Measurements from ENCODE around the gene DRG2.

Gene DRG2

DNA sequence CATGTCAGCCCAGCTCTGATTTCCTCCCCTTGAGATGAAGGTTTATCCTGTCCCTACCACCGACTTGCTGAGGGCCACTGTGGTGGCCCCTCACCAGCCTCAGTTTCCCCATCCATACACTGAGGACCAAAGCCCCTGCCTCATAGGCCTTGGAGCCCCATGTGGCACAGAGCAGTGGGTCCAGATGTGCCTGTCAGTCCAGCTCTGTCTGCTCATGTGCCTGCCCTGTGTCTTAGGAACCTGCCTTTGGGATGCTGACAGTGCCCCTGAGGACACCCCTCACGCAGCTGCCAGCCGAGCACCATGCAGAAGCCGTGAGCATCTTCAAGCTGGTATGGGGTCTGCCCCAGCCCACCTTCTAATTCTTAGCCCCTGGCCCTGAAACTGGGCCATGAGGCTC lies 56.5 kb downstream of the DRG2 start:
- no peak for TF ChIP-seq EZH2phosphoT487 (conservative IDR thresholded peaks at IDR 0.05; ENCODE audit: low read length)
- TF ChIP-seq, protein P1, sequence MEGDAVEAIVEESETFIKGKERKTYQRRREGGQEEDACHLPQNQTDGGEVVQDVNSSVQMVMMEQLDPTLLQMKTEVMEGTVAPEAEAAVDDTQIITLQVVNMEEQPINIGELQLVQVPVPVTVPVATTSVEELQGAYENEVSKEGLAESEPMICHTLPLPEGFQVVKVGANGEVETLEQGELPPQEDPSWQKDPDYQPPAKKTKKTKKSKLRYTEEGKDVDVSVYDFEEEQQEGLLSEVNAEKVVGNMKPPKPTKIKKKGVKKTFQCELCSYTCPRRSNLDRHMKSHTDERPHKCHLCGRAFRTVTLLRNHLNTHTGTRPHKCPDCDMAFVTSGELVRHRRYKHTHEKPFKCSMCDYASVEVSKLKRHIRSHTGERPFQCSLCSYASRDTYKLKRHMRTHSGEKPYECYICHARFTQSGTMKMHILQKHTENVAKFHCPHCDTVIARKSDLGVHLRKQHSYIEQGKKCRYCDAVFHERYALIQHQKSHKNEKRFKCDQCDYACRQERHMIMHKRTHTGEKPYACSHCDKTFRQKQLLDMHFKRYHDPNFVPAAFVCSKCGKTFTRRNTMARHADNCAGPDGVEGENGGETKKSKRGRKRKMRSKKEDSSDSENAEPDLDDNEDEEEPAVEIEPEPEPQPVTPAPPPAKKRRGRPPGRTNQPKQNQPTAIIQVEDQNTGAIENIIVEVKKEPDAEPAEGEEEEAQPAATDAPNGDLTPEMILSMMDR (IDR thresholded peaks at IDR 0.05; ENCODE audit: insufficient read depth, low read length, poor library complexity, severe bottlenecking), result no peak
- no peak overlapping the region for H3K4me2 ChIP-seq (ENCODE audit: low read depth, low read length, poor library complexity, severe bottlenecking)
- no peaks in the 10 kb centered on the region for H3K9me3 ChIP-seq (ENCODE audit: insufficient read depth, low read length)
- no peak overlapping the region for H3K27ac ChIP-seq (ENCODE audit: low read depth, low read length)
- no peaks in the 10 kb centered on the region for H3K36me3 ChIP-seq (ENCODE audit: low read length)
- H3K27me3 ChIP-seq (ENCODE audit: low read length), result no peaks in the 10 kb centered on the region
- H2AFZ ChIP-seq (ENCODE audit: low read depth, low read length, severe bottlenecking), result no peak overlapping the region
- no peaks in the 10 kb centered on the region for H3K79me2 ChIP-seq (ENCODE audit: insufficient read depth, low read length)
- no peaks in the 10 kb centered on the region for H3F3A ChIP-seq (ENCODE audit: insufficient read depth)
- no peak overlapping the region for H3K4me3 ChIP-seq (ENCODE audit: insufficient read depth, low read length, poor library complexity, severe bottlenecking)
- no peaks in the 10 kb centered on the region for H4K20me1 ChIP-seq (ENCODE audit: low read depth, low read length)
- H3K9ac ChIP-seq (ENCODE audit: low read length), result no peak overlapping the region
- H3K9me2 ChIP-seq (replicated peaks; ENCODE audit: insufficient read depth, low read length), result no peaks in the 10 kb centered on the region

DNA sequence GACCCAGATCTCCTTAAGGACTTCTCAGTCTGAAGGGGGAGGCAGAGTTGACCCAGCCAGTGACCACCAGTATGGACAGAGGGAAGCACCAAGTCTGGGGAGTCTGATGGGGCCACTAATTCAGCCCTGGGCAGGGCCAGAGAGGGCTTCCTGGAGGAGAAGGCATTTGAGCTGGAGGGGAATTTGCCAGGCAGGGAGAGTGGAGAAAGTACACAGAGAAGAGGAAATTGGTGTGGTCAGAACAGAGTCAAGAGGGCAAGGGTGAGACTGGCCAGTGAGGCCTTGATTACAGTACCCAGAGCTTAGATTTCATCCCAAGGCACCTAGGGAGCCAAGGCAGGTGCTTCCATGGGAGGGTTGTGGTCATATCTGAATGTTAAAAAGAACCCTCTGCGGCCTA lies 57.1 kb downstream of the DRG2 start:
- Histone ChIP-seq H3K9ac (ENCODE audit: low read length) (no peak overlapping the region), H4K20me1 (ENCODE audit: low read depth, low read length) (no peaks in the 10 kb centered on the region), H3K36me3 (ENCODE audit: low read length) (no peaks in the 10 kb centered on the region), H2AFZ (ENCODE audit: low read depth, low read length, severe bottlenecking) (no peak overlapping the region), H3K4me3 (ENCODE audit: insufficient read depth, low read length, poor library complexity, severe bottlenecking) (no peak overlapping the region), H3K4me2 (ENCODE audit: low read depth, low read length, poor library complexity, severe bottlenecking) (no peak overlapping the region), H3K79me2 (ENCODE audit: insufficient read depth, low read length) (no peaks in the 10 kb centered on the region), H3K27ac (ENCODE audit: low read depth, low read length) (no peak overlapping the region), H3F3A (ENCODE audit: insufficient read depth) (no peaks in the 10 kb centered on the region), H3K9me3 (ENCODE audit: insufficient read depth, low read length) (no peaks in the 10 kb centered on the region), H3K27me3 (ENCODE audit: low read length) (no peaks in the 10 kb centered on the region), H3K9me2 (replicated peaks; ENCODE audit: insufficient read depth, low read length) (no peaks in the 10 kb centered on the region)
- TF ChIP-seq EZH2phosphoT487 (conservative IDR thresholded peaks at IDR 0.05; ENCODE audit: low read length), result no peak

DNA sequence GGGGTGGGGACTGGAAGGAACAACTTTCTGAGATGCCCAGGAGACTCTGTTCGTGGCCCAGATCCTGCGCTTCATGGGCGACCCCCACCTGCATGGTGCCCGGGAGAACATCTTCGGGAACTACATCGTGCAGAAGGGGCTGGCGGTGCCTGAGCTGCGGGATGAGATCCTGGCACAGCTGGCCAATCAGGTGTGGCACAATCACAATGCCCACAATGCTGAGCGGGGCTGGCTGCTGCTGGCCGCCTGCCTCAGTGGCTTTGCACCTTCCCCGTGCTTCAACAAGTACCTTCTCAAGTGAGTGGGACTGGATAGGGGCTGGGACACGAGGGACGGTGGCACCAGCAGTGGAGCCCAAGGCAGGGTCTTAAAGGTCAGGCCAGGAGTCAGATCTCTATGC lies 58.1 kb downstream of the DRG2 start:
- Histone ChIP-seq H3K79me2 (ENCODE audit: insufficient read depth, low read length) (no peaks in the 10 kb centered on the region), H3K9me3 (ENCODE audit: insufficient read depth, low read length) (no peaks in the 10 kb centered on the region), H3K36me3 (ENCODE audit: low read length) (no peaks in the 10 kb centered on the region), H3K9ac (ENCODE audit: low read length) (no peak overlapping the region), H3K9me2 (replicated peaks; ENCODE audit: insufficient read depth, low read length) (no peaks in the 10 kb centered on the region), H4K20me1 (ENCODE audit: low read depth, low read length) (no peaks in the 10 kb centered on the region), H3K4me2 (ENCODE audit: low read depth, low read length, poor library complexity, severe bottlenecking) (no peak overlapping the region), H3K4me3 (ENCODE audit: insufficient read depth, low read length, poor library complexity, severe bottlenecking) (no peak overlapping the region), H3F3A (ENCODE audit: insufficient read depth) (no peaks in the 10 kb centered on the region), H3K27ac (ENCODE audit: low read depth, low read length) (no peak overlapping the region), H2AFZ (ENCODE audit: low read depth, low read length, severe bottlenecking) (no peak overlapping the region), H3K27me3 (ENCODE audit: low read length) (no peaks in the 10 kb centered on the region)
- TF ChIP-seq, protein P1 (IDR thresholded peaks at IDR 0.05; ENCODE audit: insufficient read depth, low read length, poor library complexity, severe bottlenecking), result no peak
- no peak for TF ChIP-seq EZH2phosphoT487 (conservative IDR thresholded peaks at IDR 0.05; ENCODE audit: low read length)

DNA sequence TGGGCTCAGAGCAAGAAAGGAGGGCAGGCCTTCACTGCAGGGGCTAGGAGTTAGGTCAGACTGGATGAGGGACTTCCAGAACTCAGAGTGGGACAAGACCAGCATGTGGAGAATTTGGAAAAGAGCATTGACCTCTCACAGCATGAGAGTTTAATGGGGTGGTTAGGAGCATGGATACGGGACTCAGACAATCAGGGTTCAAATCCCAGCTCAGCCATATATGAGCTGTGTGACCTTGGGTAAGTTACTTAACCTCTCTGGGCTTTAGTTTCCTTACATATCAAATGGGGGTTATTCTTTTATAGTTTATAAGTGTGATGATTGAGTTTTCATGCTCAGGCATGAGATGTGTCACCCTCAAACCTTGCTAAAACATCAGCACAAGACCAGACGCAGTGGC lies 58.5 kb downstream of the DRG2 start:
- H3K79me2 ChIP-seq (ENCODE audit: insufficient read depth, low read length), result no peaks in the 10 kb centered on the region
- no peaks in the 10 kb centered on the region for H3K27me3 ChIP-seq (ENCODE audit: low read length)
- no peak for TF ChIP-seq EZH2phosphoT487 (conservative IDR thresholded peaks at IDR 0.05; ENCODE audit: low read length)
- TF ChIP-seq, protein P1 (IDR thresholded peaks at IDR 0.05; ENCODE audit: insufficient read depth, low read length, poor library complexity, severe bottlenecking), result no peak
- no peaks in the 10 kb centered on the region for H3K9me3 ChIP-seq (ENCODE audit: insufficient read depth, low read length)
- no peaks in the 10 kb centered on the region for H3F3A ChIP-seq (ENCODE audit: insufficient read depth)
- H3K4me3 ChIP-seq (ENCODE audit: insufficient read depth, low read length, poor library complexity, severe bottlenecking), result no peak overlapping the region
- no peak overlapping the region for H3K4me2 ChIP-seq (ENCODE audit: low read depth, low read length, poor library complexity, severe bottlenecking)
- no peaks in the 10 kb centered on the region for H3K9me2 ChIP-seq (replicated peaks; ENCODE audit: insufficient read depth, low read length)
- no peak overlapping the region for H3K9ac ChIP-seq (ENCODE audit: low read length)
- H3K36me3 ChIP-seq (ENCODE audit: low read length), result no peaks in the 10 kb centered on the region
- H3K27ac ChIP-seq (ENCODE audit: low read depth, low read length), result no peak overlapping the region
- no peak overlapping the region for H2AFZ ChIP-seq (ENCODE audit: low read depth, low read length, severe bottlenecking)
- H4K20me1 ChIP-seq (ENCODE audit: low read depth, low read length), result no peaks in the 10 kb centered on the region

All from SU-DHL-6 (cell line).